Caco-2 (cell line): ENCODE data around the gene ZNF555. TPM values are rescaled to one million over a fixed set of nuclear protein-coding genes. Genes with fewer than 3 reads are reported as not detected.

Source experiments
- BruUV-seq: library from RNA; stranded (reverse); fragments of 400-500 nt; replicated peaks from 2 replicates; lab custom pipeline; 2021; lab: Mats Ljungman, UMichigan
- CTCF ChIA-PET: fragments of 300-600 bp; sonication (Branson Sonifier 250); formaldehyde crosslinking; loops from one replicate; lab custom pipeline; 2022; ENCODE audit warnings: antibody characterized with exemption; lab: Charles Lee
- POLR2A ChIA-PET: fragments of 300-600 bp; sonication (Branson Sonifier 250); formaldehyde crosslinking; loops from one replicate; lab custom pipeline; 2022; ENCODE audit warnings: antibody characterized with exemption; lab: Charles Lee
- DNase-seq, 2 experiments: peaks; one replicate each; pipeline versions ENCODE4 v3.0.0 to v3.0.0-alpha.2; 2020 to 2022
- H3K27me3 ChIP-seq: replicated peaks from 2 replicates; pipeline ENCODE4 v1.6.0; 2011; ENCODE audit warnings: low read length; ENCODE audit not compliant: control insufficient read depth, insufficient read depth
- H3K36me3 ChIP-seq: 2 replicates; pipeline ENCODE4 v1.5.1; 2011; ENCODE audit warnings: low read length; ENCODE audit not compliant: control insufficient read depth, insufficient read depth
- H3K4me1 ChIP-seq: fragments of 250-450 bp; sonication (Bioruptor Pico); 2 replicates; pipeline ENCODE4 v1.5.1; 2020; ENCODE audit warnings: mild to moderate bottlenecking
- H3K4me3 ChIP-seq: 2 replicates; pipeline ENCODE4 v1.5.1; 2011; ENCODE audit warnings: low read depth, mild to moderate bottlenecking, control low read depth, low read length
- H3K9me3 ChIP-seq: fragments of 250-450 bp; sonication (Bioruptor Pico); 2 replicates; pipeline ENCODE4 v1.5.1; 2020; ENCODE audit warnings: mild to moderate bottlenecking, moderate library complexity
- H3K27ac Mint-ChIP-seq: one replicate; pipeline ENCODE4 v1.8.0; 2022; ENCODE audit warnings: mixed read lengths; ENCODE audit not compliant: unreplicated experiment
- H3K27me3 Mint-ChIP-seq: one replicate; pipeline ENCODE4 v1.8.0; 2022; ENCODE audit warnings: mixed read lengths; ENCODE audit not compliant: insufficient read depth, unreplicated experiment
- H3K36me3 Mint-ChIP-seq: one replicate; pipeline ENCODE4 v1.8.0; 2022; ENCODE audit warnings: mild to moderate bottlenecking, mixed read lengths; ENCODE audit not compliant: insufficient read depth, unreplicated experiment
- H3K4me1 Mint-ChIP-seq: one replicate; pipeline ENCODE4 v1.8.0; 2022; ENCODE audit warnings: low read depth, mixed read lengths; ENCODE audit not compliant: unreplicated experiment
- H3K4me3 Mint-ChIP-seq: one replicate; pipeline ENCODE4 v1.8.0; 2022; ENCODE audit warnings: mild to moderate bottlenecking, moderate library complexity, mixed read lengths; ENCODE audit not compliant: unreplicated experiment
- H3K9me3 Mint-ChIP-seq: one replicate; pipeline ENCODE4 v1.8.0; 2022; ENCODE audit warnings: mixed read lengths; ENCODE audit not compliant: unreplicated experiment
- intact Hi-C: fragments of 100-400 bp; cut with micrococcal nuclease; formaldehyde crosslinking; loops from one replicate; pipeline ENCODE4 v1.10.0; 2022; ENCODE audit not compliant: unreplicated experiment
- total RNA-seq: library from RNA; stranded (reverse); gene quantifications from 2 replicates; pipeline ENCODE4 v1.2.3, GENCODE V29; 2022
- TF ChIP-seq, protein P1 (sequence below), 2 experiments: fragments of 200-600 bp in 1 of 2; IDR thresholded peaks; 1 replicate in 1 of 2; 2 replicates in 1 of 2; pipeline versions ENCODE4 v1.5.1 to v1.8.0; 2011 to 2022; ENCODE audit warnings: antibody characterized with exemption in 1 of 2, control low read depth in 1 of 2, inconsistent platforms in 1 of 2, low read depth in 1 of 2, low read length in 1 of 2, mild to moderate bottlenecking in 1 of 2, moderate library complexity in 1 of 2; ENCODE audit not compliant: insufficient read depth in 1 of 2, severe bottlenecking in 1 of 2, unreplicated experiment in 1 of 2

The ZNF555 gene
- total RNA-seq, 1 experiment from 2014 or later, result 4.7 TPM

DNA sequence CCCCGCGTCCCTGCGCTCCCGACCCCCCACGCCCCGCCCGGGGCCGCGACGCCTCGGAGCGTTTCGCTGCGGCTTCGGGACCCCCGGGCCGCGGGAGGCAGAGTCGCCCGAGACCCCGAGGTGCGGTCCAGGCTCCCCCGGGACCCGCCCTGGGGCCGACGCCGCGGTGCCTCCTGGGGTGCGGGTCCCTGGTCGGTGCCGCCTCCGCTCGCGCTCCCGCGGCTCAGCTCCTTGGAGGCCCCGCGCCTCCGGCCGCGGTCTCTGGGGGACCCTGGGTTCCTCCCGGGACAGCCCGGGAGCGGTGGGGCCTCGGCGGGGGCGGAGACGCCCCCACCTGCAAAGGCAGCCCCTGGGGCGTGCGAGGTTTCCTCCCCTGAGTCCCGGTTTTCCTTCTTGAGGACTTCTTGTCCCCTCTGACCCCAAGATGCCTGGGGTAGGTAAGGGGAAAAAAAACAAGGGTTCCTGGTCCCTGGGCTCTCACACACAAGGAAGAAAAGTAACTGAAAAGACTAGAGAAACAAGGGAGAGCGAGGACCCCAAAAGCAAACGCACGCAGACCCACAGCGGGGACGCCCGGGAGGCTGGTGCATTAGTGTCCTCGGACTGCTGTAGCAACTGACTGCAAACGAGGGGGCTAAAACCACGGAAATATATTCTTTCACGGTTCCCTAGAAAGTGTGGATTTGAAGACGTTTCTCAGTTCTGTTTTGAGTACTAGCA lies 740 bp downstream of the ZNF555 start:
- Histone ChIP-seq H3K27me3 (no peaks in the 10 kb centered on the region), H3K36me3 (no peaks in the 10 kb centered on the region), H3K9me3 (peaks cover 13% of the 10 kb centered on the region; the same call in 1 of the 2 replicates), H3K4me1 (no peaks in the 10 kb centered on the region), H3K4me3 (peak overlapping the region; percentile 77)
- no peaks in the 10 kb centered on the region for H3K9me3 Mint-ChIP-seq
- peak in 1 of 2 experiments; percentile 15 for DNase-seq
- BruUV-seq, result no TSS peak
- intact Hi-C loops, result loop anchor here (1.0 to 2.0 kb wide), 2 partner anchors 23 to 59 kb away; partner anchors contain the start of genes SGTA and ZNF554
- CTCF ChIA-PET, result interaction anchor here (0.7 to 1.2 kb wide), 4 partner anchors 18 to 109 kb away, joined by 3 to 10 read pairs (median 6); no protein-coding TSS in a partner anchor
- H3K4me1 Mint-ChIP-seq, result peaks cover 6% of the 10 kb centered on the region
- TF ChIP-seq, protein P1, sequence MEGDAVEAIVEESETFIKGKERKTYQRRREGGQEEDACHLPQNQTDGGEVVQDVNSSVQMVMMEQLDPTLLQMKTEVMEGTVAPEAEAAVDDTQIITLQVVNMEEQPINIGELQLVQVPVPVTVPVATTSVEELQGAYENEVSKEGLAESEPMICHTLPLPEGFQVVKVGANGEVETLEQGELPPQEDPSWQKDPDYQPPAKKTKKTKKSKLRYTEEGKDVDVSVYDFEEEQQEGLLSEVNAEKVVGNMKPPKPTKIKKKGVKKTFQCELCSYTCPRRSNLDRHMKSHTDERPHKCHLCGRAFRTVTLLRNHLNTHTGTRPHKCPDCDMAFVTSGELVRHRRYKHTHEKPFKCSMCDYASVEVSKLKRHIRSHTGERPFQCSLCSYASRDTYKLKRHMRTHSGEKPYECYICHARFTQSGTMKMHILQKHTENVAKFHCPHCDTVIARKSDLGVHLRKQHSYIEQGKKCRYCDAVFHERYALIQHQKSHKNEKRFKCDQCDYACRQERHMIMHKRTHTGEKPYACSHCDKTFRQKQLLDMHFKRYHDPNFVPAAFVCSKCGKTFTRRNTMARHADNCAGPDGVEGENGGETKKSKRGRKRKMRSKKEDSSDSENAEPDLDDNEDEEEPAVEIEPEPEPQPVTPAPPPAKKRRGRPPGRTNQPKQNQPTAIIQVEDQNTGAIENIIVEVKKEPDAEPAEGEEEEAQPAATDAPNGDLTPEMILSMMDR (IDR thresholded peaks at IDR 0.05; ENCODE audit: insufficient read depth in 1 of 2, low read depth in 1 of 2, low read length in 1 of 2, severe bottlenecking in 1 of 2, unreplicated experiment in 1 of 2), result no peak
- no peak overlapping the region for H3K27ac Mint-ChIP-seq
- H3K36me3 Mint-ChIP-seq, result peaks cover 31% of the 10 kb centered on the region
- H3K4me3 Mint-ChIP-seq, result peak overlapping the region; percentile 79
- POLR2A ChIA-PET, result interaction anchor here (0.7 to 1.2 kb wide), 2 partner anchors 25 to 1896 kb away, joined by 3 to 7 read pairs; partner anchors contain the start of gene ZNF556
- no peaks in the 10 kb centered on the region for H3K27me3 Mint-ChIP-seq

DNA sequence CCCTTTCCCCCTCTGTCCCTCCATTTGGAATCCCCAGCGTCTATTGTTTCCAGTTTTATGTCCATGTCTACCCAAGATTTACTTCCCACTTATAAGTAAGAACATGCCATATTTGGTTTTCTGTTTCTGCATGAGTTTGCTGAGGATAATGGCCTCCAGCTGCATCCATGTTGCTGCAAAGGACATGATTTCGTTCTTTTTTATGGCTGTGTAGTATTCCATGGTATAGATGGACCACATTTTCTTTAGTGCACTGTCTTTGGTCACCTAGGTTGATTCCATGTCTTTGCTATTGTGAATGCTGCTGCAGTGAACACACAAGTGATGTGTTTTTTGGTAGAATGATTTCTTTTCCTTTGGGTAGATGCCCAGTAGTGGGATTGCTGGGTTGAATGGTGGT lies 3.8 kb downstream of the ZNF555 start:
- Histone ChIP-seq H3K36me3 (no peaks in the 10 kb centered on the region), H3K4me3 (no peak overlapping the region), H3K9me3 (peaks cover 7% of the 10 kb centered on the region; the same call in 1 of the 2 replicates), H3K4me1 (no peaks in the 10 kb centered on the region), H3K27me3 (no peaks in the 10 kb centered on the region)
- TF ChIP-seq, protein P1 (IDR thresholded peaks at IDR 0.05; ENCODE audit: insufficient read depth in 1 of 2, low read depth in 1 of 2, low read length in 1 of 2, severe bottlenecking in 1 of 2, unreplicated experiment in 1 of 2), result no peak
- no peak overlapping the region for H3K4me3 Mint-ChIP-seq
- H3K27me3 Mint-ChIP-seq, result no peaks in the 10 kb centered on the region
- ChIA-PET CTCF (no interaction called here), POLR2A (no interaction called here)
- DNase-seq, result no peak
- peaks cover 31% of the 10 kb centered on the region for H3K36me3 Mint-ChIP-seq
- no TSS peak for BruUV-seq
- no peak overlapping the region for H3K27ac Mint-ChIP-seq
- peaks cover 6% of the 10 kb centered on the region for H3K4me1 Mint-ChIP-seq
- peaks cover 4% of the 10 kb centered on the region for H3K9me3 Mint-ChIP-seq
- intact Hi-C loops, result no loop called here

DNA sequence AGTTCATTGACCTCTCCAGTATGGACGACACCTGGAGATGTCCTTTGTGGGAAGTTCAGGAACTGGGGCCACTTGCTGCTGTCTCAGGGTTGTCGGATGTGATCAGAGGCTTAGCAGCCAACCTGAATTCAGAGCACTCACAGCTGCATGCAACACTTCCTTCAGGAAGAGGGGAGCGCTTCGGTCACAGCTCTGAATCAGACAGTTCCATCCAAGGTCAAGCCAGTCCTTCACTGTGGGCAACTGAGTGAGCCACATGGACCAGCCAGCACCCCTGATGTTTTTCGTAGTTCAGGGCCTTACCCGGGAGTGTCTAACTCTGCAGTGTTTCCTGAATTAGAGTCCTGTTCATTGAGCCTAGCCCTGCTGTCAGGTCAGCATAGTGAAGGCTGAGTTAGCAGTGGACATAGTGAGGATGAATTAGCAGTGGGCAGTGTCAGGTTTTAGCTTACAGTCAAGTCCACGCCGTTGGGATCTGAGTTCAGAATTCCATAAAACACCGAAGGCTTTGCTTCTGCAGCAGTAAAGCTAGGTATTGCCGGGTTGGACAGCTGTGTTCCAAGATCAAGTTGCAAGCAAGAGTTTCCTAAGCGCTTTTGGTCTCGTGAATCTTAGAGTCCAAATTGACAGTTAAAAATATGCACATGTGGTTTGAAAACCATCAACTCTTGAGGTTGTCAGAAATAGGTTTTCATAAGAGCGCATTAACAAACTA lies 5.1 kb downstream of the ZNF555 start:
- DNase-seq, result no peak
- TF ChIP-seq, protein P1 (IDR thresholded peaks at IDR 0.05; ENCODE audit: insufficient read depth in 1 of 2, low read depth in 1 of 2, low read length in 1 of 2, severe bottlenecking in 1 of 2, unreplicated experiment in 1 of 2), result no peak
- Mint-ChIP-seq H3K36me3 (peaks cover 32% of the 10 kb centered on the region), H3K4me3 (no peak overlapping the region), H3K9me3 (peaks cover 10% of the 10 kb centered on the region), H3K4me1 (peaks cover 6% of the 10 kb centered on the region), H3K27me3 (no peaks in the 10 kb centered on the region), H3K27ac (no peak overlapping the region)
- no peaks in the 10 kb centered on the region for H3K27me3 ChIP-seq
- H3K4me3 ChIP-seq, result no peak overlapping the region
- no peaks in the 10 kb centered on the region for H3K36me3 ChIP-seq
- CTCF ChIA-PET, result no interaction called here
- no peaks in the 10 kb centered on the region; the same call in 1 of the 2 replicates for H3K9me3 ChIP-seq
- no peaks in the 10 kb centered on the region for H3K4me1 ChIP-seq
- POLR2A ChIA-PET, result interaction anchor here (0.7 kb wide), 1 partner anchor 694 kb away, joined by 3 read pairs; no protein-coding TSS in a partner anchor
- intact Hi-C loops, result no loop called here
- no TSS peak for BruUV-seq
